ENCODE measurements around the gene STIM1.

STIM1 gene

GRCh38 chr11:3856856-3857553 lies 1.5 kb downstream of the STIM1 start:
- DNase-seq: no peak

- no peak for DNase-seq
These were observed 2.2 kb downstream of the STIM1 start for GRCh38 chr11:3857628-3858027.

GRCh38 chr11:3859373-3859881 lies 4.0 kb downstream of the STIM1 start:
- peak; percentile 79 for DNase-seq

- DNase-seq: no peak
These were observed 4.9 kb downstream of the STIM1 start for GRCh38 chr11:3860375-3860774.

- peak; percentile 53 for DNase-seq
These were observed 5.5 kb downstream of the STIM1 start for GRCh38 chr11:3860898-3861393.

- no peak for DNase-seq
These were observed 6.2 kb downstream of the STIM1 start for GRCh38 chr11:3861683-3862082.

GRCh38 chr11:3865388-3866193 lies 10.1 kb downstream of the STIM1 start:
- DNase-seq: peak; percentile 89

GRCh38 chr11:3866206-3866605 lies 10.7 kb downstream of the STIM1 start:
- DNase-seq: peak; percentile 79

GRCh38 chr11:3866836-3867208 lies 11.4 kb downstream of the STIM1 start:
- no peak for DNase-seq

GRCh38 chr11:3867209-3868091 lies 12.0 kb downstream of the STIM1 start:
- DNase-seq: peak; percentile 88

- DNase-seq: no peak
These were observed 18.4 kb downstream of the STIM1 start for GRCh38 chr11:3873712-3874349.

GRCh38 chr11:3876613-3877012 lies 21.1 kb downstream of the STIM1 start:
- DNase-seq: no peak

- DNase-seq: no peak
These were observed 22.1 kb downstream of the STIM1 start for GRCh38 chr11:3877364-3878257.

GRCh38 chr11:3878258-3878584 lies 22.8 kb downstream of the STIM1 start:
- no peak for DNase-seq

- DNase-seq: peak; percentile 60
These were observed 23.9 kb downstream of the STIM1 start for GRCh38 chr11:3879216-3879966.

- DNase-seq: no peak
These were observed 24.6 kb downstream of the STIM1 start for GRCh38 chr11:3879967-3880542.

- no peak for DNase-seq
These were observed 25.3 kb downstream of the STIM1 start for GRCh38 chr11:3880724-3881123.

GRCh38 chr11:3882655-3883054 lies 27.2 kb downstream of the STIM1 start:
- peak; percentile 60 for DNase-seq

GRCh38 chr11:3885855-3886254 lies 30.4 kb downstream of the STIM1 start:
- no peak for DNase-seq

- DNase-seq: no peak
These were observed 31.5 kb downstream of the STIM1 start for GRCh38 chr11:3886985-3887384.

Measured in OCI-M1 (cell line).